PC-3 (cell line): ENCODE results near the gene USP22.

Experiments used
- CTCF ChIP-seq: fragments of 300-600 bp; sonication (generic); conservative IDR thresholded peaks from 2 replicates; pipeline ENCODE4 v1.5.1; 2017; ENCODE audit warnings: antibody characterized with exemption, low read depth, mild to moderate bottlenecking, low read length
- EZH2 ChIP-seq: fragments of 300-600 bp; sonication (generic); IDR thresholded peaks from one replicate; pipeline ENCODE4 v1.6.1; 2017; ENCODE audit warnings: antibody characterized with exemption, mild to moderate bottlenecking, low read length; ENCODE audit not compliant: unreplicated experiment
- EZH2phosphoT487 ChIP-seq: fragments of 300-600 bp; sonication (generic); IDR thresholded peaks from 2 replicates; pipeline ENCODE4 v1.6.1; 2018; ENCODE audit warnings: mild to moderate bottlenecking, antibody characterized with exemption, low read length, borderline replicate concordance

GRCh38 chr17:21007646-21008045, 35.2 kb downstream of the USP22 start:
- TF ChIP-seq CTCF (no peak), EZH2 (no peak), EZH2phosphoT487 (no peak)
